Ishikawa (cell line): ENCODE results near the gene KLHL2.

Experiments used
- CEBPB ChIP-seq: IDR thresholded peaks from 2 replicates; pipeline ENCODE4 v1.6.1; 2012
- TF ChIP-seq, protein P1 (sequence below): IDR thresholded peaks from 2 replicates; pipeline ENCODE4 v1.6.1; 2012
- TF ChIP-seq, protein P2 (sequence below): IDR thresholded peaks from 2 replicates; pipeline ENCODE4 v1.6.1; 2012

DNA sequence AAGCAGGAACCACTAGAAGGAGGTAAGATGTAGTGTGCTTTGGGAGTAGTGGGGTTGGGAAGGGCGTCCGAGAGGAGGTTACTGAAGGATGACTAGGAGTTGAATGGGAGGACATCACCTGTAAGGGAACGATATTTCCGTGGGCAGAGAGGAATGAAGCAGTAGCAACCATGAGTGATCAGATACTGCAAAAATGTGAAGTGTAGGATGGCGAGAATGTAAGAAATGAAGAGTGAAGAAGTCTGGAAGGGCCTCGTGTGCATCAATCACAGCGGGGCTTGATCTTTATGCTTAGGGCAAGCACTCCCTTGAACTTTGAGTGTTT, 120.7 kb downstream of the KLHL2 start:
- TF ChIP-seq, protein P1, sequence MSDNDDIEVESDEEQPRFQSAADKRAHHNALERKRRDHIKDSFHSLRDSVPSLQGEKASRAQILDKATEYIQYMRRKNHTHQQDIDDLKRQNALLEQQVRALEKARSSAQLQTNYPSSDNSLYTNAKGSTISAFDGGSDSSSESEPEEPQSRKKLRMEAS: no peak; the same call in 1 of the 2 replicates
- no peak for TF ChIP-seq CEBPB
- TF ChIP-seq, protein P2, sequence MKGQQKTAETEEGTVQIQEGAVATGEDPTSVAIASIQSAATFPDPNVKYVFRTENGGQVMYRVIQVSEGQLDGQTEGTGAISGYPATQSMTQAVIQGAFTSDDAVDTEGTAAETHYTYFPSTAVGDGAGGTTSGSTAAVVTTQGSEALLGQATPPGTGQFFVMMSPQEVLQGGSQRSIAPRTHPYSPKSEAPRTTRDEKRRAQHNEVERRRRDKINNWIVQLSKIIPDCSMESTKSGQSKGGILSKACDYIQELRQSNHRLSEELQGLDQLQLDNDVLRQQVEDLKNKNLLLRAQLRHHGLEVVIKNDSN: no peak
